ENCODE data around the gene PPWD1.

The PPWD1 gene

DNA sequence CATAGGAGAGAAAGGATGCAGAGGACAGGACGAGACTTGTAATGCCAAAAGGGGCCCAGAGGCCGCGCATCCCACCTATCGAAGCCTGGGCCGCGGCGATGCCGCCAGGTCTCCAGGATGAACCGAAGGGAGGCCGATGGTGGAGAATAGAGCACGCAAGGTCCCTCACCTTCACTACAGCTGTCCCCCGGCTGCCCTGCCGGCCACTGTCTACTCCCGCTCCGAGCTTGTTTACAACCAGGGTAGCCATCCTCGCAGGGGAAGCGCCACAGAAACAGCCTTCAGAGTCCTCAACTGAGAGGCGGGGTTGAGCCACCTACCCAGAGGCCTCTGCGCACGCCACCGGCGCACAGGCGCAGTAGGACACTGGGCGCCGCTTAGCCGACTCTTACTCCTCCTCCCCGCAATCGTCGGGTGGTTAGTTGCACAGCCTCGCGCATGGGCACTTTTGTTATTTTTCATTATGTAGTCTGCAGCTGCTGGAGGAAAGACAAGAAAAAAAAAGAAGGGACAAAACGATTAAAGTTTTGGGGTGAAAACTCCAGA, 61.0 kb downstream of the PPWD1 start, which contains the start of gene TRIM23:
Gene TRIM23 (minus strand): TSS at position 309 of the 546 bp plus-strand sequence. CDS start 59 bp downstream, at position 250.
- H3K4me3 ChIP-seq (ENCODE audit: low read depth, low read length, poor library complexity, severe bottlenecking) = peak within 1 kb of the TSS; percentile 94
- H3F3A ChIP-seq (ENCODE audit: insufficient read depth, low read length) = no peaks in the 10 kb centered on the region
- no peaks in the 10 kb centered on the region for H3K9me3 ChIP-seq (ENCODE audit: low read length)
- H4K20me1 ChIP-seq (ENCODE audit: insufficient read depth, low read length) = no peaks in the 10 kb centered on the region
- H3K9ac ChIP-seq (ENCODE audit: low read length) = peak within 1 kb of the TSS; percentile 93
- no peaks in the 10 kb centered on the region for H3K9me2 ChIP-seq (ENCODE audit: low read depth, low read length)
- H3K27ac ChIP-seq (ENCODE audit: low read depth, low read length, poor library complexity, severe bottlenecking) = peak within 1 kb of the TSS; percentile 74
- TF ChIP-seq, protein P1, sequence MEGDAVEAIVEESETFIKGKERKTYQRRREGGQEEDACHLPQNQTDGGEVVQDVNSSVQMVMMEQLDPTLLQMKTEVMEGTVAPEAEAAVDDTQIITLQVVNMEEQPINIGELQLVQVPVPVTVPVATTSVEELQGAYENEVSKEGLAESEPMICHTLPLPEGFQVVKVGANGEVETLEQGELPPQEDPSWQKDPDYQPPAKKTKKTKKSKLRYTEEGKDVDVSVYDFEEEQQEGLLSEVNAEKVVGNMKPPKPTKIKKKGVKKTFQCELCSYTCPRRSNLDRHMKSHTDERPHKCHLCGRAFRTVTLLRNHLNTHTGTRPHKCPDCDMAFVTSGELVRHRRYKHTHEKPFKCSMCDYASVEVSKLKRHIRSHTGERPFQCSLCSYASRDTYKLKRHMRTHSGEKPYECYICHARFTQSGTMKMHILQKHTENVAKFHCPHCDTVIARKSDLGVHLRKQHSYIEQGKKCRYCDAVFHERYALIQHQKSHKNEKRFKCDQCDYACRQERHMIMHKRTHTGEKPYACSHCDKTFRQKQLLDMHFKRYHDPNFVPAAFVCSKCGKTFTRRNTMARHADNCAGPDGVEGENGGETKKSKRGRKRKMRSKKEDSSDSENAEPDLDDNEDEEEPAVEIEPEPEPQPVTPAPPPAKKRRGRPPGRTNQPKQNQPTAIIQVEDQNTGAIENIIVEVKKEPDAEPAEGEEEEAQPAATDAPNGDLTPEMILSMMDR (IDR thresholded peaks at IDR 0.05; ENCODE audit: low read length) = peak; percentile 5; the same call in 1 of the 2 replicates
- TF ChIP-seq EZH2 (IDR thresholded peaks at IDR 0.05; ENCODE audit: borderline replicate concordance, low read length) = no peak
- H2AFZ ChIP-seq (ENCODE audit: low read length) = peak within 1 kb of the TSS; percentile 56; the same call in 1 of the 2 replicates
- H3K36me3 ChIP-seq (ENCODE audit: insufficient read depth, low read length) = no peaks in the 10 kb centered on the region; the same call in 1 of the 2 replicates
- peaks cover 38% of the 10 kb centered on the region for H3K4me1 ChIP-seq (ENCODE audit: insufficient read depth, low read length, severe bottlenecking)
- no peaks in the 10 kb centered on the region for H3K27me3 ChIP-seq (ENCODE audit: insufficient read depth, low read length)
- peak within 1 kb of the TSS; percentile 83 for H3K4me2 ChIP-seq (ENCODE audit: low read length)
- H3K79me2 ChIP-seq (ENCODE audit: insufficient read depth, low read length) = peaks cover 59% of the 10 kb centered on the region

DNA sequence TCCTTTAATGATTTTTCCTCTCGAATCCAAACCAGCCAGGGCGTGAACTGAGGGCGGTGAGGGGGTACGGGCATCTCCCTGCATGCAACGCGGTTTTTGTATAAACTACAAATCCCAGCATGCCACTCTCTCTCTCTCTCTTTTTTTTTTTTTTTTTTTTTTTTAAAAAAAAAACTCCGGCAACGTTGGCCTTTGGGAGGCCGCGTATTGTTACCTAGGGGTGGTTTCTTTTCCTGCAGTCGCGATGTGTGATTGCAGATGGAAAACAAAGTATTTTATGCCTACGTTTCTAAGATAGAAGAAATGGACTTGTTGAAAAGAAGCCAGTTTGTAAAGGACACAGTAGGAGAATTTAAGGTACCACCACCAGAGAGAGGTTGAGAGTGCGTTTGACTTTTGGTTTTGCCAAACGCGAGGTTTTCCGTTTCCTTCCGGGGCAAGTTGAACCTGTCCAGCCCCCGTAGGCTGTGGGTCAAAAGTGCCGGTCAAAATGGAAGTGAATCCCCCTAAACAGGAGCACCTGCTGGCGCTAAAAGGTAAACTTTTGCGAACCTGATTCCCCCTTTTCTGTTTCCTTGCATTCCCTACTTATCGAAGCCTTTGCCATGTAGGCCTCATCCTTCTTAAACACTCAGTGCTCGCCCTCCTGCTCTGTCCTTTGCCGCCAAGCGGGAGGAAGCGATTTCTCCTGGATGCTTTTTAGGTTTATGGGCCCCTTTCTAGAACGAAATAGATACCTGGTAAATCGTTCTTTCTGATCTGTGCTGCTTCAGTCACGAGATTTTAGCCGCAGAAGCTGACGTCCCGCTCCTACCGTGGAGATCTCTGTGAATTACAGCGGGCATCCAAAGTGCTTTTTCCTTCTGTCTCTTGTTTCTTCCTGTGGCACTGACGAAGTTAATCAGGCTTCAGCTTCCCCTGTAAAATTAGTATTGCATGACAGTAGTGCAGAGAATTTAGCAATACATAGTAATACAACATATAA, 61.8 kb downstream of the PPWD1 start, which contains the start of the genes SHLD3 and TRAPPC13:
Gene SHLD3 (plus strand): TSS at position 457 of the 985 bp plus-strand sequence. CDS start 4,561 bp downstream, outside the sequence.
Gene TRAPPC13 (plus strand): TSS at position 457 of the 985 bp plus-strand sequence. CDS start 34 bp downstream, at position 491.
- Histone ChIP-seq H3K4me2 (ENCODE audit: low read length) (peak within 1 kb of the TSS; percentile 83), H3K9me3 (ENCODE audit: low read length) (no peaks in the 10 kb centered on the region), H3K79me2 (ENCODE audit: insufficient read depth, low read length) (peaks cover 67% of the 10 kb centered on the region), H3K9ac (ENCODE audit: low read length) (peak within 1 kb of the TSS; percentile 93), H3K4me1 (ENCODE audit: insufficient read depth, low read length, severe bottlenecking) (peaks cover 38% of the 10 kb centered on the region), H3K9me2 (ENCODE audit: low read depth, low read length) (no peaks in the 10 kb centered on the region), H3K27ac (ENCODE audit: low read depth, low read length, poor library complexity, severe bottlenecking) (peak within 1 kb of the TSS; percentile 74), H3K4me3 (ENCODE audit: low read depth, low read length, poor library complexity, severe bottlenecking) (peak within 1 kb of the TSS; percentile 94), H2AFZ (ENCODE audit: low read length) (peak within 1 kb of the TSS; percentile 56), H4K20me1 (ENCODE audit: insufficient read depth, low read length) (no peaks in the 10 kb centered on the region), H3F3A (ENCODE audit: insufficient read depth, low read length) (no peaks in the 10 kb centered on the region), H3K27me3 (ENCODE audit: insufficient read depth, low read length) (no peaks in the 10 kb centered on the region), H3K36me3 (ENCODE audit: insufficient read depth, low read length) (peaks cover 8% of the 10 kb centered on the region; the same call in 1 of the 2 replicates)
- TF ChIP-seq, protein P1 (IDR thresholded peaks at IDR 0.05; ENCODE audit: low read length) = no peak; the same call in 1 of the 2 replicates
- TF ChIP-seq EZH2 (IDR thresholded peaks at IDR 0.05; ENCODE audit: borderline replicate concordance, low read length) = no peak

DNA sequence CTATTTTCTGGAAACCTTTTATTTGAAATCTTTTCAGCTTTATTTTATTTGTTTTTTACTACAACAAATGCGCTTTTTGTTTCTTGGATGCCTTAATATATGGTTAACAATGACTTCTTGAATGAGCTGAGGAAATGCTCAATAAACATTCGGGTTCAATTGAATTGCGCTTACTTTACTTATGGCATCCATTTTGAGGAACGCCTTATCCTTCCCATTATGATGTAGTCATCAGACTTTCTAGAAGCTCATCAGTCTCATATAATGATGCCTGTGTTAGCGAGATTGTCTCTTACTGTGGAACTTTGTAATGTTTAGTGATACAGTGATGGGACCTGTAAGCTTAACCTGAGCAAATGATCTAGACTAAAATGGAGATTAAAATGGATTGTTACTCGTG, 62.6 kb downstream of the PPWD1 start:
- no peaks in the 10 kb centered on the region for H3K9me3 ChIP-seq (ENCODE audit: low read length)
- TF ChIP-seq EZH2 (IDR thresholded peaks at IDR 0.05; ENCODE audit: borderline replicate concordance, low read length) = no peak
- TF ChIP-seq, protein P1 (IDR thresholded peaks at IDR 0.05; ENCODE audit: low read length) = no peak
- peak overlapping the region; percentile 74 for H3K27ac ChIP-seq (ENCODE audit: low read depth, low read length, poor library complexity, severe bottlenecking)
- peaks cover 12% of the 10 kb centered on the region; the same call in 1 of the 2 replicates for H3K36me3 ChIP-seq (ENCODE audit: insufficient read depth, low read length)
- H3K9ac ChIP-seq (ENCODE audit: low read length) = peak overlapping the region; percentile 93
- peak overlapping the region; percentile 83 for H3K4me2 ChIP-seq (ENCODE audit: low read length)
- no peaks in the 10 kb centered on the region for H3K27me3 ChIP-seq (ENCODE audit: insufficient read depth, low read length)
- no peaks in the 10 kb centered on the region for H3K9me2 ChIP-seq (ENCODE audit: low read depth, low read length)
- H2AFZ ChIP-seq (ENCODE audit: low read length) = peak overlapping the region; percentile 56; the same call in 1 of the 2 replicates
- no peaks in the 10 kb centered on the region for H3F3A ChIP-seq (ENCODE audit: insufficient read depth, low read length)
- peaks cover 2% of the 10 kb centered on the region; the same call in 1 of the 2 replicates for H4K20me1 ChIP-seq (ENCODE audit: insufficient read depth, low read length)
- peaks cover 73% of the 10 kb centered on the region for H3K79me2 ChIP-seq (ENCODE audit: insufficient read depth, low read length)
- H3K4me3 ChIP-seq (ENCODE audit: low read depth, low read length, poor library complexity, severe bottlenecking) = peak overlapping the region; percentile 94
- peaks cover 38% of the 10 kb centered on the region for H3K4me1 ChIP-seq (ENCODE audit: insufficient read depth, low read length, severe bottlenecking)
